Measurements from ENCODE around the gene NFIC.

NFIC gene

DNA sequence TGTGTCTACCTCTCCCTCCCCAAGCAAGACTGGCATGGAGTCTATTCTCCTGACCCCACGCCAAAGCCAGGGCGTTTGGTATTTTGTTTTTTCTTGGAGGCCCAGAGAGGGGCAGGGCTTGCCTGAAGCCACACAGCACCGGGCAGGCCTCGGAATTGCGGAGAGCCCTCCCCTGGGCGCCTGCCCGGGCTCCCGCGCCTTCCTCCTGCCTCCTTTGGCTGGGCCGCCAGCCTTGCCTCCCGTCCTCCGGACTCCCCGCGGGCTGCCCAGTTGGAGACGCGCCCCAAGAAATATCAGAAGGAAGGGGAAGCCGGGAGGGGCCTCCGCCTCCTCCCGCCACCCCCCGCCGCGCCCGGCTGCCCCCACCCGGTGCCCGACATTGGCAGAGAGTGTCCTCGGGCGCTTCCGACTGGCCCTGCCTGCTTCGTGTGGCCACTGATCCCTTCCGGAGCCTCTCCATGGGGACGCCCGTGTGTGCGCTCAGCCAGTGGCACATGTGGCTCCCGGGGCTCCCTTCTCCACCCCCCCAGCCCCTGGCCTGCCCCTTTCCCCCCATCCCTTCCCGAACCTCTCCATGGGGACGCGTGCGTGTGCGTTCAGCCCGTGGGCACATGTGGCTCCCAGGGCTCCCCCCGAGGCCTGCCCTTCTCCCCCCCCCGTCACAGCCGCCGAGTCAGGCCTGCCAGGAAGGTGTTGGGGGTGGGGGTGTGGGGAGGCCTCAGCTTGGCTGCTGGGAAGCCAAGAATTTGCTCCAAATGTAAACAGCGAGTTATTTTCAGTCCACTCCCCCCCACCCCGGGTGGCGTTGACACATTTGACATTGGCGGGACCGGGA is 37.3 kb downstream of the NFIC start:
- DNase-seq = no peak
- no peak overlapping the region for H3K4me3 Mint-ChIP-seq
- H3K27ac Mint-ChIP-seq = peak overlapping the region; percentile 71
- TF ChIP-seq, protein P1, sequence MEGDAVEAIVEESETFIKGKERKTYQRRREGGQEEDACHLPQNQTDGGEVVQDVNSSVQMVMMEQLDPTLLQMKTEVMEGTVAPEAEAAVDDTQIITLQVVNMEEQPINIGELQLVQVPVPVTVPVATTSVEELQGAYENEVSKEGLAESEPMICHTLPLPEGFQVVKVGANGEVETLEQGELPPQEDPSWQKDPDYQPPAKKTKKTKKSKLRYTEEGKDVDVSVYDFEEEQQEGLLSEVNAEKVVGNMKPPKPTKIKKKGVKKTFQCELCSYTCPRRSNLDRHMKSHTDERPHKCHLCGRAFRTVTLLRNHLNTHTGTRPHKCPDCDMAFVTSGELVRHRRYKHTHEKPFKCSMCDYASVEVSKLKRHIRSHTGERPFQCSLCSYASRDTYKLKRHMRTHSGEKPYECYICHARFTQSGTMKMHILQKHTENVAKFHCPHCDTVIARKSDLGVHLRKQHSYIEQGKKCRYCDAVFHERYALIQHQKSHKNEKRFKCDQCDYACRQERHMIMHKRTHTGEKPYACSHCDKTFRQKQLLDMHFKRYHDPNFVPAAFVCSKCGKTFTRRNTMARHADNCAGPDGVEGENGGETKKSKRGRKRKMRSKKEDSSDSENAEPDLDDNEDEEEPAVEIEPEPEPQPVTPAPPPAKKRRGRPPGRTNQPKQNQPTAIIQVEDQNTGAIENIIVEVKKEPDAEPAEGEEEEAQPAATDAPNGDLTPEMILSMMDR (IDR thresholded peaks at IDR 0.05) = no peak
- peaks cover 16% of the 10 kb centered on the region for H3K4me1 Mint-ChIP-seq
- peaks cover 21% of the 10 kb centered on the region for H3K27me3 Mint-ChIP-seq (ENCODE audit: low read depth, poor library complexity)
- H3K9me3 Mint-ChIP-seq = no peaks in the 10 kb centered on the region
- no peaks in the 10 kb centered on the region for H3K36me3 Mint-ChIP-seq (ENCODE audit: low read depth)

DNA sequence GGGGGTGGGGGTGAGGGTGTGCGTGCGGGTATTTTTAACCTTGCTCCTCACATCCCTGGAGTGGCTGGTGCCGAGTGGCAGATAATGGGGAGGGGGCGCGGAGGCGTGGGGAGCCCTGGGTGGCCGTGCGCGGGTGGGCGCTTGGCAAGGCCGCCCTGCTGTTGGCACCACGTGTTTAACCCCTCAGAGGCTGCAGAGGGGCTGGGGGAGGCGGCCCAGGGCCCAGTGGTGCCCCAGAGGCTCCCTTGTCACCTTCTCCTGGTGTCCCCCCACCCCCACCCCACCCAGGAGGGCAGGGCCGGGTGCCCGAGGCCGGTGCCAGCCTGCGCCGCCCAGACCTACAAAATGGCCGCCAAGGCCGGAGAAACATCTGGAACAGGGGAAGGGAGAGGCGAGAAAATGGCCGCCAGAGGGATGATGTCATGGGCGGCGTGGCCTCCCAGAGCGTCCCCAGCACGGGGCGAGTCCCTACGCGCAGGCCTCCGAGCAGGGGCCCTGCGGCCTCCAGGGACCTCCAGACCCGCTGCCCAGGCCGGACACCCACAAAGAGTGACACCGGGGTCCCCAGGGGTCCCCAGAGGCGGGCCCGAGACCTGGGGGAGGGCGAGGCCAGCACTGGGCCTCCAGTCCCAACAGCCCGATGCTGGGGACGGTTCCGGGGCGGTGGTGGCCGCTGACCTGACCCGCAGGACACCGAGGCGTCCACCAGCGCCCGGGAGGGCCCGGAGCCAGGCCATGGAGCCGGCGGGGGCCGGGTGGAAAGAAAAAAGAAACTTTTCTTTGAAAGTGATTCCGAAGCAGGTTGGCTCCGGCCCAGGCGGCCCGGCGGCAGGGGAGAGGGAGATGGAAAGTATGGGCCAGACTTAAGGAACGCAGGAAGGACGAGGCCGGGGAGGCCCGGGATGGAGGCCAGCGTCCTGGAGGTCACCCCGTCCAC is 38.2 kb downstream of the NFIC start:
- TF ChIP-seq, protein P1 (IDR thresholded peaks at IDR 0.05) = no peak
- Mint-ChIP-seq H3K27me3 (ENCODE audit: low read depth, poor library complexity) (peaks cover 18% of the 10 kb centered on the region), H3K4me3 (no peak overlapping the region), H3K27ac (no peak overlapping the region), H3K9me3 (no peaks in the 10 kb centered on the region), H3K36me3 (ENCODE audit: low read depth) (no peaks in the 10 kb centered on the region), H3K4me1 (peaks cover 23% of the 10 kb centered on the region)
- no peak for DNase-seq

DNA sequence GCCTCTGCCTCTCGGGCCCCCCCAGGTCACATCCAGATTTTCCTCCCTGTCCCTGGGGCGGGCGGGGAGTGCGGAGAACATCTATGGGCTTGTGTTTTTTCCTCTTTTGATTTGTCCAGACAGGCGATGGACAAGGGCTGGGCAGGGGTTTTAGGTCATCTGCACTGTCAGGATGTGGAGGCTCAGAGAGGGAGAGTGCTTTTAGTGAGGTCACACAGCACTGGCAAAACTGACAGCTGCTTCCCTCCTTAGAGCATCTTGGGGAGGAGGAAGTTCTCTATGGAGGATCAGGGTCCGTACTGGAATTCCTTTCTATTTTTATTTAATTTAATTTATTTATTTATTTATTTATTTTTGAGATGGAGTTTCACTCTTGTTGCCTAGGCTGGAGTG is 38.9 kb downstream of the NFIC start:
- no peak overlapping the region for H3K27ac Mint-ChIP-seq
- DNase-seq = no peak
- no peaks in the 10 kb centered on the region for H3K36me3 Mint-ChIP-seq (ENCODE audit: low read depth)
- no peaks in the 10 kb centered on the region for H3K9me3 Mint-ChIP-seq
- TF ChIP-seq, protein P1 (IDR thresholded peaks at IDR 0.05) = no peak
- H3K27me3 Mint-ChIP-seq (ENCODE audit: low read depth, poor library complexity) = peaks cover 18% of the 10 kb centered on the region
- peaks cover 25% of the 10 kb centered on the region for H3K4me1 Mint-ChIP-seq
- H3K4me3 Mint-ChIP-seq = no peak overlapping the region

DNA sequence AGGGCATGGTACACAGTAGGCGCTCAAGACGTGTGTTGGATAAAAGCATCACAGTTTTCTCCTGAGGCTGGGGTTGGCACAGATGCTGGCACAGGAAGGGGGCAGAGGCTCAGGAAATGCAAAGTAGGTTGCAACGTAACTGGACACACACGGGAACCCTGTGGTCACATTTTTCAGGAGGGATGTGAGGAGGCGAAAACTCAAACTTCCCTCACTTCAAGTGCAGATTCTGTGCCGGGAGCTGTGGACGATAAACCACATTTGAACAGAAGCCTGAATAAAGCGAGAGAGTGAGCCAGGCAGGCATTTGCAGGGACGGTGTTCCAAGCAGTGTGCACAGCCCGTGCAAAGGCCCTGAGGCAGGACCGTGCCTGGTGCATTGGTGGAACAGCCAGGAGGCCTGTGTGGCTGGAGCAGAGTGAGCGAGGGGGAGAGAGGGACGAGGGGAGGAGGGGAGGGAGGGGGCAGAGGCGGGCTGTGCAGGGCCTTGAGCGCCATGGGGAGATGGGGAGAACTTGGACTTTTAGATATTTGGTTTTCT is 40.3 kb downstream of the NFIC start:
- TF ChIP-seq, protein P1 (IDR thresholded peaks at IDR 0.05) = no peak
- Mint-ChIP-seq H3K27me3 (ENCODE audit: low read depth, poor library complexity) (peaks cover 14% of the 10 kb centered on the region), H3K9me3 (no peaks in the 10 kb centered on the region), H3K36me3 (ENCODE audit: low read depth) (no peaks in the 10 kb centered on the region), H3K27ac (no peak overlapping the region), H3K4me1 (peaks cover 30% of the 10 kb centered on the region), H3K4me3 (no peak overlapping the region)
- DNase-seq = no peak

DNA sequence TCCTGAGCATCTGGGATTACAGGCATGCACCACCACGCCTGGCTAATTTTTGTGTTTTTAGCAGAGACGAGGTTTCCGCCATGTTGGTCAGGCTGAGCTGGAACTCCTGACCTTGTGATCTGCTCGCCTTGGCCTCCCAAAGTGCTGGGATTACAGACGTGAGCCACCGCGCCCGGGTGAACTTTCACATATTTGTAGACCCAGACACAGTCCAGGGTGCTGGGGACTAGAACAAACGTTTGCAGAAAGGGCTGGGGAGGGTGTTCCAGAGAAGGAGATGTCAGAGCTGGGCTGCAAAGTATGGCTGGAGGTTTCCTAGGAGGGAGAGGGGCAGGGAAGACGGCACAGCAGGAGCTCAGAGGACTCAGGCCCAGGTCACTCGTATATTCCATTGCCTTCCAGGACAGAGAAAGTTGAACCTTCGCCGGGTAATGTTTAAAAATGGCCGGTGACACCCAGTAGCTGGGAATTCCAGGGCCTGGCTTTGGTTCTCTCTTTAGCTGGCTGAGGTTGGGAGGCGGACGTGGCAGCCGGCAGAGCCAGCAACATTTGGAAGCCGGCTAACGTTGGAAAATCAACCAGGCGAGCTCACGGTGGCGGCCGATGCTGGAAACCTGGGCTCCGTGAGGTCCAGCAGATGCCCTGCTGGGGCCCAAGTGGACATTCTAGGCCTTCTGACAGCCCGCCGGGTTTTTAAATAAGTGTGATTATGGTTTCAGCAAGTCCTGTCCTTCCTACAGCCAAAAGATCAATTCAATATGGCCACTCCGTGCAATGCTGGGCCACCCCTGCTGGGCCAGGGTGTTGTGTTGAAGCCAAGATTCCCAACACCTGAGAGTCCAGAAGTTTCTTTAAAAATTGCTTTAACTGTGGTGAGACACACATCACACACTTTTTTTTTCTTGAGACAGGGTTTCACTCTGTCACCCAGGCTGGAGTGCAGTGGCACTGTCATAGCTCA is 41.5 kb downstream of the NFIC start:
- peaks cover 26% of the 10 kb centered on the region for H3K4me1 Mint-ChIP-seq
- H3K27me3 Mint-ChIP-seq (ENCODE audit: low read depth, poor library complexity) = peaks cover 12% of the 10 kb centered on the region
- H3K4me3 Mint-ChIP-seq = no peak overlapping the region
- no peak for DNase-seq
- H3K27ac Mint-ChIP-seq = peak overlapping the region; percentile 74
- TF ChIP-seq, protein P1 (IDR thresholded peaks at IDR 0.05) = no peak
- no peaks in the 10 kb centered on the region for H3K36me3 Mint-ChIP-seq (ENCODE audit: low read depth)
- no peaks in the 10 kb centered on the region for H3K9me3 Mint-ChIP-seq
